GM23338 (cell line): ENCODE results near the gene SPART. TPM values are rescaled to one million over a fixed set of nuclear protein-coding genes. Genes with fewer than 3 reads are reported as not detected.
A peak's percentile ranks its signal among the peaks of the same experiment; 100 is the strongest.

Experiments used
- ATAC-seq: fragments of 200-7000 bp; cut with Tn5 transposase; 3 replicates; pipeline ENCODE4 v1.9.1; 2020
- DNase-seq: peaks from one replicate; pipeline ENCODE4 v3.0.0-alpha.2; 2015; ENCODE audit warnings: low spot score
- H2AFZ ChIP-seq: fragments of 200-600 bp; sonication (generic); 2 replicates; pipeline ENCODE4 v1.8.0; 2016; ENCODE audit warnings: antibody characterized with exemption, mild to moderate bottlenecking, moderate library complexity
- H3F3A ChIP-seq: fragments of 200-600 bp; sonication (generic); replicated peaks from 2 replicates; pipeline ENCODE4 v1.8.0; 2017; ENCODE audit warnings: antibody characterized with exemption, mixed run types, low read depth
- H3K27ac ChIP-seq: fragments of 200-600 bp; sonication (generic); 2 replicates; pipeline ENCODE4 v1.6.1; 2016; ENCODE audit warnings: low read depth
- H3K27me3 ChIP-seq: fragments of 200-600 bp; sonication (generic); 2 replicates; pipeline ENCODE4 v1.8.0; 2016; ENCODE audit warnings: mild to moderate bottlenecking, mixed run types, moderate library complexity; ENCODE audit not compliant: insufficient read depth
- H3K36me3 ChIP-seq: fragments of 200-600 bp; sonication (generic); 2 replicates; pipeline ENCODE4 v1.8.0; 2016; ENCODE audit warnings: mild to moderate bottlenecking; ENCODE audit not compliant: insufficient read depth
- H3K4me1 ChIP-seq: fragments of 200-600 bp; sonication (generic); 2 replicates; pipeline ENCODE4 v1.8.0; 2016; ENCODE audit warnings: mild to moderate bottlenecking, moderate library complexity; ENCODE audit not compliant: insufficient read depth
- H3K4me2 ChIP-seq: fragments of 200-600 bp; sonication (generic); 2 replicates; pipeline ENCODE4 v1.7.1; 2017; ENCODE audit warnings: mixed run types
- H3K4me3 ChIP-seq: fragments of 200-600 bp; sonication (generic); 2 replicates; pipeline ENCODE4 v1.6.1; 2016; ENCODE audit warnings: mixed run types
- H3K79me2 ChIP-seq: fragments of 200-600 bp; sonication (generic); replicated peaks from 2 replicates; pipeline ENCODE4 v1.8.0; 2017; ENCODE audit warnings: mild to moderate bottlenecking; ENCODE audit not compliant: insufficient read depth
- H3K9me2 ChIP-seq: fragments of 200-600 bp; sonication (generic); 2 replicates; pipeline ENCODE4 v1.8.0; 2017; ENCODE audit not compliant: insufficient read depth
- H4K20me1 ChIP-seq: fragments of 200-600 bp; sonication (generic); replicated peaks from 2 replicates; pipeline ENCODE4 v1.8.0; 2017; ENCODE audit warnings: mild to moderate bottlenecking; ENCODE audit not compliant: insufficient read depth
- H3K27ac Mint-ChIP-seq: 2 replicates; pipeline ENCODE4 v1.8.0; 2020; ENCODE audit warnings: inconsistent platforms, mild to moderate bottlenecking, moderate library complexity, mixed read lengths
- H3K27me3 Mint-ChIP-seq: 3 replicates; pipeline ENCODE4 v1.8.0; 2022; ENCODE audit warnings: low read depth, mild to moderate bottlenecking, moderate library complexity, mixed read lengths, inconsistent platforms; ENCODE audit not compliant: insufficient read depth, poor library complexity
- H3K36me3 Mint-ChIP-seq: 3 replicates; pipeline ENCODE4 v1.8.0; 2021; ENCODE audit warnings: low read depth, mild to moderate bottlenecking, inconsistent platforms, moderate library complexity, mixed read lengths
- H3K4me1 Mint-ChIP-seq: 3 replicates; pipeline ENCODE4 v1.8.0; 2020; ENCODE audit warnings: mild to moderate bottlenecking, inconsistent platforms, mixed read lengths
- H3K4me3 Mint-ChIP-seq: 3 replicates; pipeline ENCODE4 v1.8.0; 2021; ENCODE audit warnings: moderate library complexity, mild to moderate bottlenecking, inconsistent platforms, mixed read lengths
- H3K9me3 Mint-ChIP-seq: 3 replicates; pipeline ENCODE4 v1.8.0; 2020; ENCODE audit warnings: moderate library complexity, mild to moderate bottlenecking, inconsistent platforms, mixed read lengths
- CREB1 ChIP-seq: fragments of 250-450 bp; sonication (Bioruptor Pico); IDR thresholded peaks from 2 replicates; pipeline ENCODE4 v1.5.0; 2020; ENCODE audit warnings: low read depth, mild to moderate bottlenecking, moderate library complexity
- EZH2phosphoT487 ChIP-seq: fragments of 200-600 bp; sonication (generic); IDR thresholded peaks from one replicate; pipeline ENCODE4 v1.8.1; 2018; ENCODE audit warnings: antibody characterized with exemption; ENCODE audit not compliant: unreplicated experiment
- NANOG ChIP-seq: IDR thresholded peaks from 2 replicates; pipeline ENCODE4 v1.6.1; 2016; ENCODE audit warnings: antibody characterized with exemption, borderline replicate concordance
- POLR2AphosphoS5 ChIP-seq: IDR thresholded peaks from 2 replicates; pipeline ENCODE4 v1.6.1; 2016; ENCODE audit warnings: antibody characterized with exemption, low read depth
- STAT1 ChIP-seq: IDR thresholded peaks from one replicate; pipeline ENCODE4 v1.6.1; 2016; ENCODE audit warnings: antibody characterized with exemption; ENCODE audit not compliant: unreplicated experiment
- ZNF114 ChIP-seq: fragments of 250-450 bp; sonication (Bioruptor Pico); IDR thresholded peaks from 2 replicates; pipeline ENCODE4 v1.5.0; 2020; ENCODE audit warnings: mild to moderate bottlenecking, moderate library complexity
- long read RNA-seq: library from polyadenylated mRNA; unstranded; transcript quantifications from one replicate; pipeline ENCODE4 v2.0.0, GENCODE V29; 2020; ENCODE audit not compliant: unreplicated experiment
- polyA plus RNA-seq: library from polyadenylated mRNA; unstranded; fragments of >200 nt; fragmentation: Nextera tagmentation; extraction: Ambion mirVana; gene quantifications from 2 replicates; pipeline ENCODE4 v1.2.1, GENCODE V29; 2016
- total RNA-seq: library from RNA; depleted of rRNA; stranded (reverse); fragments of >200 nt; shearing (Covaris generic); gene quantifications from 2 replicates; pipeline ENCODE4 v1.2.3, GENCODE V29; 2014; rRNA removed
- TF ChIP-seq, protein P1 (sequence below): IDR thresholded peaks from 2 replicates; pipeline ENCODE4 v1.6.1; 2016; ENCODE audit warnings: antibody characterized with exemption
- TF ChIP-seq, protein P2 (sequence below), 2 experiments: fragments of 200-600 bp in 1 of 2; sonication (generic) in 1 of 2; conservative IDR thresholded peaks; 2 replicates each; pipeline versions ENCODE4 v1.5.1 to v1.6.1; 2016 to 2017; ENCODE audit warnings: antibody characterized with exemption in 2 of 2, low read depth in 2 of 2, mild to moderate bottlenecking in 2 of 2, moderate library complexity in 1 of 2
- TF ChIP-seq, protein P3 (sequence below): fragments of 250-450 bp; sonication (Bioruptor Pico); IDR thresholded peaks from 2 replicates; pipeline ENCODE4 v1.5.0; 2020; ENCODE audit warnings: mild to moderate bottlenecking, moderate library complexity

Gene SPART, protein sequence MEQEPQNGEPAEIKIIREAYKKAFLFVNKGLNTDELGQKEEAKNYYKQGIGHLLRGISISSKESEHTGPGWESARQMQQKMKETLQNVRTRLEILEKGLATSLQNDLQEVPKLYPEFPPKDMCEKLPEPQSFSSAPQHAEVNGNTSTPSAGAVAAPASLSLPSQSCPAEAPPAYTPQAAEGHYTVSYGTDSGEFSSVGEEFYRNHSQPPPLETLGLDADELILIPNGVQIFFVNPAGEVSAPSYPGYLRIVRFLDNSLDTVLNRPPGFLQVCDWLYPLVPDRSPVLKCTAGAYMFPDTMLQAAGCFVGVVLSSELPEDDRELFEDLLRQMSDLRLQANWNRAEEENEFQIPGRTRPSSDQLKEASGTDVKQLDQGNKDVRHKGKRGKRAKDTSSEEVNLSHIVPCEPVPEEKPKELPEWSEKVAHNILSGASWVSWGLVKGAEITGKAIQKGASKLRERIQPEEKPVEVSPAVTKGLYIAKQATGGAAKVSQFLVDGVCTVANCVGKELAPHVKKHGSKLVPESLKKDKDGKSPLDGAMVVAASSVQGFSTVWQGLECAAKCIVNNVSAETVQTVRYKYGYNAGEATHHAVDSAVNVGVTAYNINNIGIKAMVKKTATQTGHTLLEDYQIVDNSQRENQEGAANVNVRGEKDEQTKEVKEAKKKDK
- total RNA-seq, result 109 and 116 TPM in 2 replicates
- polyA plus RNA-seq, result 109 and 115 TPM in 2 replicates
- long read RNA-seq, full-length matches to known transcripts, result 17 of 24 reads
- long read RNA-seq, partial matches to known transcripts, result 3 of 24 reads
- long read RNA-seq, other reads (novel, unspliced or antisense), result 4 of 24 reads

DNA sequence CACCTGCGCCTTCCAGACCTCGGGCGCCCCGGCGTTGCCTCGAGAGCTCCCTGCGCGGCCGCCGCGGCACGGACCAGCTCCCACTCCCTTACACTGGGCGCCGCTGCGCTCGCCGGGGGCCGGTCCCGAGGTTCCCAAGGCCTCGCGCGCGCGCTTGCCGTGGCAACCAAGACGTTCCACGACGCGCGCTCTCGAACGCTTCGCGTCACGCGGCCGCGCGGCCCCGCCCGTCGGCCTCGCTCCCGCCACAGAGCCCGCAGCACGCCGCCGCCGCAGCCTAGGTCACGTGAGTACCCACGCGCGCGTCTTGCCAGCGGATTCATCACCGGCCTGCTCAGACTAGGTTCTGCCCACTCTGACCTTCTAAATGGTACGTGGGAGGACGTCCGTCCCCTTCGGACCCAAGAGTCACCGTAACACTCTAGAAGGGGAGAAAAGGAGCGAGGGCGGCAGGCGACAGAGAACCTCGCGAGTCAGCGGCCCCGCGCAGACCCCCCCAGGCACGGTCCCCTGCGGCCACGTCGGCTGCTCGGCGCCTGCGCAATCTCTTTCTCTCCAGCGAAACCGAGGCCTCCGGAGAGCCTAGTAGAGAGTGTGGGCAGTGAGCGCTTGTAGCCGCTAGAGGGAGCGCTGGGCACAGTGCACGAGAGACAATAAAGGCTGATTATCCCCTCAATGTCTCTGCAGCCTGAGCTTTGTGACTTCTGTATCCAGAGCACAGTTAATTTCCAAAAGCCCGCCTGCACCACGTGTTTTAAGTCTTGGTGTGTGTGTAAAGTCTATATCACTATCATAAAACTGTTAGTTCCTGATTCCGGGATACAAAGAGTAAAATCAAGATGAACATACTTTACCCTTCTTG, at the start of gene SPART:
Gene SPART, minus strand, starts transcription at position 173 of the 862 bp plus-strand sequence. CDS start 10,564 bp downstream, outside the sequence.
- DNase-seq (peak; percentile 92), ATAC-seq (peak; percentile 89)
- Histone ChIP-seq H3K27me3 (no peaks in the 10 kb centered on the region), H4K20me1 (no peaks in the 10 kb centered on the region), H3K79me2 (peaks cover 41% of the 10 kb centered on the region), H2AFZ (no peak within 1 kb of the TSS), H3K4me3 (peak within 1 kb of the TSS; percentile 58), H3K27ac (peak within 1 kb of the TSS; percentile 95), H3F3A (no peaks in the 10 kb centered on the region), H3K9me2 (no peaks in the 10 kb centered on the region), H3K36me3 (no peaks in the 10 kb centered on the region), H3K4me1 (peaks cover 33% of the 10 kb centered on the region), H3K4me2 (peak within 1 kb of the TSS; percentile 81)
- Mint-ChIP-seq H3K27me3 (peaks cover 19% of the 10 kb centered on the region), H3K4me1 (peaks cover 21% of the 10 kb centered on the region), H3K36me3 (no peaks in the 10 kb centered on the region), H3K9me3 (no peaks in the 10 kb centered on the region), H3K4me3 (peak within 1 kb of the TSS; percentile 92), H3K27ac (peak within 1 kb of the TSS; percentile 95)
- TF ChIP-seq EZH2phosphoT487, result no peak
- TF ChIP-seq, protein P1, sequence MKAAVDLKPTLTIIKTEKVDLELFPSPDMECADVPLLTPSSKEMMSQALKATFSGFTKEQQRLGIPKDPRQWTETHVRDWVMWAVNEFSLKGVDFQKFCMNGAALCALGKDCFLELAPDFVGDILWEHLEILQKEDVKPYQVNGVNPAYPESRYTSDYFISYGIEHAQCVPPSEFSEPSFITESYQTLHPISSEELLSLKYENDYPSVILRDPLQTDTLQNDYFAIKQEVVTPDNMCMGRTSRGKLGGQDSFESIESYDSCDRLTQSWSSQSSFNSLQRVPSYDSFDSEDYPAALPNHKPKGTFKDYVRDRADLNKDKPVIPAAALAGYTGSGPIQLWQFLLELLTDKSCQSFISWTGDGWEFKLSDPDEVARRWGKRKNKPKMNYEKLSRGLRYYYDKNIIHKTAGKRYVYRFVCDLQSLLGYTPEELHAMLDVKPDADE, result 0 out of 2 replicates have a peak, but pooled peaks have one; percentile 27
- peak; percentile 51; the same call in 1 of the 2 replicates for TF ChIP-seq CREB1 (CRISPR knock-in tag)
- no peak for TF ChIP-seq ZNF114 (CRISPR knock-in tag)
- no peak for TF ChIP-seq STAT1
- no peak for TF ChIP-seq NANOG
- TF ChIP-seq, protein P2, sequence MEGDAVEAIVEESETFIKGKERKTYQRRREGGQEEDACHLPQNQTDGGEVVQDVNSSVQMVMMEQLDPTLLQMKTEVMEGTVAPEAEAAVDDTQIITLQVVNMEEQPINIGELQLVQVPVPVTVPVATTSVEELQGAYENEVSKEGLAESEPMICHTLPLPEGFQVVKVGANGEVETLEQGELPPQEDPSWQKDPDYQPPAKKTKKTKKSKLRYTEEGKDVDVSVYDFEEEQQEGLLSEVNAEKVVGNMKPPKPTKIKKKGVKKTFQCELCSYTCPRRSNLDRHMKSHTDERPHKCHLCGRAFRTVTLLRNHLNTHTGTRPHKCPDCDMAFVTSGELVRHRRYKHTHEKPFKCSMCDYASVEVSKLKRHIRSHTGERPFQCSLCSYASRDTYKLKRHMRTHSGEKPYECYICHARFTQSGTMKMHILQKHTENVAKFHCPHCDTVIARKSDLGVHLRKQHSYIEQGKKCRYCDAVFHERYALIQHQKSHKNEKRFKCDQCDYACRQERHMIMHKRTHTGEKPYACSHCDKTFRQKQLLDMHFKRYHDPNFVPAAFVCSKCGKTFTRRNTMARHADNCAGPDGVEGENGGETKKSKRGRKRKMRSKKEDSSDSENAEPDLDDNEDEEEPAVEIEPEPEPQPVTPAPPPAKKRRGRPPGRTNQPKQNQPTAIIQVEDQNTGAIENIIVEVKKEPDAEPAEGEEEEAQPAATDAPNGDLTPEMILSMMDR (conservative IDR thresholded peaks at IDR 0.05; ENCODE audit: low read depth in 2 of 2), result peak; percentile 95 to 96
- peak; percentile 45; the same call in 1 of the 2 replicates for TF ChIP-seq POLR2AphosphoS5

DNA sequence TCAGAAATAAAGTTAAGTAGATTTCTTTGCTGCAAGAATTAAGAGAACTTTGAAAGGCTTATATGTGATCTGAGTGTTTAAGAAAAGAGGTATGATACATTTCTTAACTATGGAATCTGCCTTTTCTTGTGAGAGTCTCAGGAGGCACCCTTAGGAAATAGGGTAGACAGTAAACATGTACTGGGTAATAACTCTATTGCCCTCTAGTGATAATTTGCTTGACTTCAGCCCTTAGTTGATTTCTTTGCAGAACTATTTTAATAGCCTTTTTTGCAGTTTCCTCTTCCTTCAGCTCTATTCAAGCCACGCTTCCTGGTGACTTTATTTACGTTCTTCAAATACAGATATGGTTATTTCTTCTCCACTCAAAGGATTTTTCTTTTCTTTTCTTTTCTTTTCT, 49.1 kb upstream of the SPART start:
- Histone ChIP-seq H3K4me3 (no peak overlapping the region), H3K4me1 (no peaks in the 10 kb centered on the region), H4K20me1 (no peaks in the 10 kb centered on the region), H2AFZ (no peak overlapping the region), H3K4me2 (no peak overlapping the region), H3K9me2 (no peaks in the 10 kb centered on the region; the same call in 1 of the 2 replicates), H3K27me3 (no peaks in the 10 kb centered on the region), H3K79me2 (no peaks in the 10 kb centered on the region), H3F3A (no peaks in the 10 kb centered on the region), H3K27ac (no peak overlapping the region), H3K36me3 (no peaks in the 10 kb centered on the region)
- no peaks in the 10 kb centered on the region; the same call in 2 of the 3 replicates for H3K9me3 Mint-ChIP-seq
- H3K36me3 Mint-ChIP-seq, result no peaks in the 10 kb centered on the region
- no peaks in the 10 kb centered on the region for H3K4me1 Mint-ChIP-seq
- DNase-seq (peak; percentile 52), ATAC-seq (peak; percentile 43)
- peaks cover 2% of the 10 kb centered on the region for H3K27me3 Mint-ChIP-seq
- no peak overlapping the region for H3K27ac Mint-ChIP-seq
- H3K4me3 Mint-ChIP-seq, result no peak overlapping the region
- TF ChIP-seq, protein P3, sequence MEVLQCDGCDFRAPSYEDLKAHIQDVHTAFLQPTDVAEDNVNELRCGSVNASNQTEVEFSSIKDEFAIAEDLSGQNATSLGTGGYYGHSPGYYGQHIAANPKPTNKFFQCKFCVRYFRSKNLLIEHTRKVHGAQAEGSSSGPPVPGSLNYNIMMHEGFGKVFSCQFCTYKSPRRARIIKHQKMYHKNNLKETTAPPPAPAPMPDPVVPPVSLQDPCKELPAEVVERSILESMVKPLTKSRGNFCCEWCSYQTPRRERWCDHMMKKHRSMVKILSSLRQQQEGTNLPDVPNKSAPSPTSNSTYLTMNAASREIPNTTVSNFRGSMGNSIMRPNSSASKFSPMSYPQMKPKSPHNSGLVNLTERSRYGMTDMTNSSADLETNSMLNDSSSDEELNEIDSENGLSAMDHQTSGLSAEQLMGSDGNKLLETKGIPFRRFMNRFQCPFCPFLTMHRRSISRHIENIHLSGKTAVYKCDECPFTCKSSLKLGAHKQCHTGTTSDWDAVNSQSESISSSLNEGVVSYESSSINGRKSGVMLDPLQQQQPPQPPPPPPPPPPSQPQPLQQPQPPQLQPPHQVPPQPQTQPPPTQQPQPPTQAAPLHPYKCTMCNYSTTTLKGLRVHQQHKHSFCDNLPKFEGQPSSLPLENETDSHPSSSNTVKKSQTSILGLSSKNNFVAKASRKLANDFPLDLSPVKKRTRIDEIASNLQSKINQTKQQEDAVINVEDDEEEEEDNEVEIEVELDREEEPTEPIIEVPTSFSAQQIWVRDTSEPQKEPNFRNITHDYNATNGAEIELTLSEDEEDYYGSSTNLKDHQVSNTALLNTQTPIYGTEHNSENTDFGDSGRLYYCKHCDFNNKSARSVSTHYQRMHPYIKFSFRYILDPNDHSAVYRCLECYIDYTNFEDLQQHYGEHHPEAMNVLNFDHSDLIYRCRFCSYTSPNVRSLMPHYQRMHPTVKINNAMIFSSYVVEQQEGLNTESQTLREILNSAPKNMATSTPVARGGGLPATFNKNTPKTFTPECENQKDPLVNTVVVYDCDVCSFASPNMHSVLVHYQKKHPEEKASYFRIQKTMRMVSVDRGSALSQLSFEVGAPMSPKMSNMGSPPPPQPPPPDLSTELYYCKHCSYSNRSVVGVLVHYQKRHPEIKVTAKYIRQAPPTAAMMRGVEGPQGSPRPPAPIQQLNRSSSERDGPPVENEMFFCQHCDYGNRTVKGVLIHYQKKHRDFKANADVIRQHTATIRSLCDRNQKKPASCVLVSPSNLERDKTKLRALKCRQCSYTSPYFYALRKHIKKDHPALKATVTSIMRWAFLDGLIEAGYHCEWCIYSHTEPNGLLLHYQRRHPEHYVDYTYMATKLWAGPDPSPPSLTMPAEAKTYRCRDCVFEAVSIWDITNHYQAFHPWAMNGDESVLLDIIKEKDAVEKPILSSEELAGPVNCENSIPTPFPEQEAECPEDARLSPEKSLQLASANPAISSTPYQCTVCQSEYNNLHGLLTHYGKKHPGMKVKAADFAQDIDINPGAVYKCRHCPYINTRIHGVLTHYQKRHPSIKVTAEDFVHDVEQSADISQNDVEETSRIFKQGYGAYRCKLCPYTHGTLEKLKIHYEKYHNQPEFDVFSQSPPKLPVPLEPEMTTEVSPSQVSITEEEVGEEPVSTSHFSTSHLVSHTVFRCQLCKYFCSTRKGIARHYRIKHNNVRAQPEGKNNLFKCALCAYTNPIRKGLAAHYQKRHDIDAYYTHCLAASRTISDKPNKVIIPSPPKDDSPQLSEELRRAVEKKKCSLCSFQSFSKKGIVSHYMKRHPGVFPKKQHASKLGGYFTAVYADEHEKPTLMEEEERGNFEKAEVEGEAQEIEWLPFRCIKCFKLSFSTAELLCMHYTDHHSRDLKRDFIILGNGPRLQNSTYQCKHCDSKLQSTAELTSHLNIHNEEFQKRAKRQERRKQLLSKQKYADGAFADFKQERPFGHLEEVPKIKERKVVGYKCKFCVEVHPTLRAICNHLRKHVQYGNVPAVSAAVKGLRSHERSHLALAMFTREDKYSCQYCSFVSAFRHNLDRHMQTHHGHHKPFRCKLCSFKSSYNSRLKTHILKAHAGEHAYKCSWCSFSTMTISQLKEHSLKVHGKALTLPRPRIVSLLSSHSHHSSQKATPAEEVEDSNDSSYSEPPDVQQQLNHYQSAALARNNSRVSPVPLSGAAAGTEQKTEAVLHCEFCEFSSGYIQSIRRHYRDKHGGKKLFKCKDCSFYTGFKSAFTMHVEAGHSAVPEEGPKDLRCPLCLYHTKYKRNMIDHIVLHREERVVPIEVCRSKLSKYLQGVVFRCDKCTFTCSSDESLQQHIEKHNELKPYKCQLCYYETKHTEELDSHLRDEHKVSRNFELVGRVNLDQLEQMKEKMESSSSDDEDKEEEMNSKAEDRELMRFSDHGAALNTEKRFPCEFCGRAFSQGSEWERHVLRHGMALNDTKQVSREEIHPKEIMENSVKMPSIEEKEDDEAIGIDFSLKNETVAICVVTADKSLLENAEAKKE (CRISPR knock-in tag), result no peak
